H9 (cell line): ENCODE results near the gene CYB5A. TPM values are rescaled to one million over a fixed set of nuclear protein-coding genes. Genes with fewer than 3 reads are reported as not detected.

Experiments
- DNase-seq: peaks from one replicate; pipeline ENCODE4 v3.0.0-alpha.2; 2017
- H2AFZ ChIP-seq: one replicate; pipeline ENCODE4 v1.6.1; 2013; ENCODE audit warnings: mild to moderate bottlenecking, low read length, control low read depth, moderate library complexity
- H2AK5ac ChIP-seq: 2 replicates; pipeline ENCODE4 v1.6.1; 2013; ENCODE audit warnings: low read length, control low read depth, mixed read lengths; ENCODE audit not compliant: insufficient read length
- H2BK120ac ChIP-seq: one replicate; pipeline ENCODE4 v1.6.1; 2013; ENCODE audit warnings: low read depth, mild to moderate bottlenecking, low read length, control low read depth, inconsistent platforms; ENCODE audit not compliant: poor library complexity, severe bottlenecking
- H2BK12ac ChIP-seq: 2 replicates; pipeline ENCODE4 v1.6.1; 2013; ENCODE audit warnings: low read length, control low read depth, mixed read lengths, low read depth; ENCODE audit not compliant: insufficient read length
- H2BK15ac ChIP-seq: 2 replicates; pipeline ENCODE4 v1.6.1; 2013; ENCODE audit warnings: low read depth, low read length, control low read depth
- H2BK20ac ChIP-seq: one replicate; pipeline ENCODE4 v1.6.1; 2013; ENCODE audit warnings: low read depth, mild to moderate bottlenecking, low read length, control low read depth, inconsistent platforms; ENCODE audit not compliant: poor library complexity, severe bottlenecking
- H2BK5ac ChIP-seq: 2 replicates; pipeline ENCODE4 v1.6.1; 2013; ENCODE audit warnings: low read length, control low read depth, mixed read lengths; ENCODE audit not compliant: insufficient read length
- H3K14ac ChIP-seq: 2 replicates; pipeline ENCODE4 v1.6.1; 2013; ENCODE audit warnings: low read length, control low read depth; ENCODE audit not compliant: insufficient read depth
- H3K18ac ChIP-seq: 2 replicates; pipeline ENCODE4 v1.6.1; 2013; ENCODE audit warnings: low read depth, mild to moderate bottlenecking, mixed read lengths, low read length, control low read depth; ENCODE audit not compliant: insufficient read length
- H3K23ac ChIP-seq: 2 replicates; pipeline ENCODE4 v1.6.1; 2013; ENCODE audit warnings: low read length, control low read depth, mixed read lengths, low read depth; ENCODE audit not compliant: insufficient read length
- H3K23me2 ChIP-seq: 2 replicates; pipeline ENCODE4 v1.6.1; 2013; ENCODE audit warnings: low read depth, mild to moderate bottlenecking, mixed read lengths, low read length, control low read depth; ENCODE audit not compliant: insufficient read length, poor library complexity, severe bottlenecking
- H3K27ac ChIP-seq: 2 replicates; pipeline ENCODE4 v1.5.1; 2013; ENCODE audit warnings: low read length, control low read depth, mixed read lengths, low read depth; ENCODE audit not compliant: insufficient read length
- H3K27me3 ChIP-seq: 2 replicates; pipeline ENCODE4 v1.6.1; 2013; ENCODE audit warnings: low read length, control low read depth, inconsistent platforms; ENCODE audit not compliant: insufficient read depth
- H3K4ac ChIP-seq: 2 replicates; pipeline ENCODE4 v1.6.1; 2013; ENCODE audit warnings: low read depth, mild to moderate bottlenecking, control low read depth, inconsistent platforms, low read length, moderate library complexity
- H3K4me1 ChIP-seq: 2 replicates; pipeline ENCODE4 v1.6.1; 2013; ENCODE audit warnings: low read length, control low read depth, inconsistent platforms; ENCODE audit not compliant: insufficient read depth
- H3K4me2 ChIP-seq: 2 replicates; pipeline ENCODE4 v1.6.1; 2013; ENCODE audit warnings: low read length, control low read depth, mixed read lengths; ENCODE audit not compliant: insufficient read length, insufficient read depth
- H3K56ac ChIP-seq: 2 replicates; pipeline ENCODE4 v1.6.1; 2013; ENCODE audit warnings: low read depth, mild to moderate bottlenecking, mixed read lengths, low read length, control low read depth; ENCODE audit not compliant: insufficient read length
- H3K79me1 ChIP-seq: 2 replicates; pipeline ENCODE4 v1.6.1; 2013; ENCODE audit warnings: low read depth, mild to moderate bottlenecking, moderate library complexity, low read length, control low read depth, inconsistent platforms; ENCODE audit not compliant: insufficient read depth, poor library complexity, severe bottlenecking
- H3K79me2 ChIP-seq: 2 replicates; pipeline ENCODE4 v1.6.1; 2013; ENCODE audit warnings: low read length, control low read depth, inconsistent platforms; ENCODE audit not compliant: insufficient read depth
- H3K9ac ChIP-seq: 2 replicates; pipeline ENCODE4 v1.6.1; 2013; ENCODE audit warnings: low read length, control low read depth, mixed read lengths; ENCODE audit not compliant: insufficient read length; ENCODE audit errors: extremely low read depth
- H3K9me3 ChIP-seq: one replicate; pipeline ENCODE4 v1.6.1; 2013; ENCODE audit warnings: low read depth, low read length, inconsistent platforms; ENCODE audit not compliant: control insufficient read depth
- H3T11ph ChIP-seq: one replicate; pipeline ENCODE4 v1.6.1; 2013; ENCODE audit warnings: mild to moderate bottlenecking, low read length, control low read depth, inconsistent platforms
- H4K20me1 ChIP-seq: one replicate; pipeline ENCODE4 v1.6.1; 2013; ENCODE audit not compliant: control insufficient read depth, insufficient read length, insufficient read depth
- H4K5ac ChIP-seq: 2 replicates; pipeline ENCODE4 v1.6.1; 2013; ENCODE audit warnings: low read depth, mild to moderate bottlenecking, mixed read lengths, low read length, control low read depth; ENCODE audit not compliant: insufficient read length
- H4K8ac ChIP-seq: replicated peaks from 2 replicates; pipeline ENCODE4 v1.6.1; 2013; ENCODE audit warnings: low read length, control low read depth, mixed read lengths, low read depth; ENCODE audit not compliant: insufficient read length
- H4K91ac ChIP-seq: 2 replicates; pipeline ENCODE4 v1.6.1; 2013; ENCODE audit warnings: low read depth, mild to moderate bottlenecking, moderate library complexity, mixed read lengths, low read length, control low read depth; ENCODE audit not compliant: insufficient read length
- H3K27ac Mint-ChIP-seq, 3 experiments: 2 replicates in 2 of 3; 3 replicates in 1 of 3; pipeline ENCODE4 v1.8.0; 2020 to 2021; ENCODE audit warnings: mixed read lengths in 3 of 3, mild to moderate bottlenecking in 1 of 3, moderate library complexity in 1 of 3
- H3K27me3 Mint-ChIP-seq: 2 replicates; pipeline ENCODE4 v1.8.0; 2021; ENCODE audit warnings: low read depth, mild to moderate bottlenecking, moderate library complexity, mixed read lengths
- H3K36me3 Mint-ChIP-seq, 3 experiments: 2 replicates in 2 of 3; 3 replicates in 1 of 3; pipeline ENCODE4 v1.8.0; 2020 to 2021; ENCODE audit warnings: low read depth in 3 of 3, mixed read lengths in 3 of 3; ENCODE audit not compliant: insufficient read depth in 1 of 3
- H3K4me1 Mint-ChIP-seq, 2 experiments: 2 replicates each; pipeline ENCODE4 v1.8.0; 2020; ENCODE audit warnings: mixed read lengths in 2 of 2
- H3K4me3 Mint-ChIP-seq, 2 experiments: 2 replicates in 1 of 2; 3 replicates in 1 of 2; pipeline ENCODE4 v1.8.0; 2020 to 2021; ENCODE audit warnings: mild to moderate bottlenecking in 2 of 2, mixed read lengths in 2 of 2, moderate library complexity in 1 of 2
- H3K9me3 Mint-ChIP-seq, 2 experiments: 2 replicates in 1 of 2; 3 replicates in 1 of 2; pipeline ENCODE4 v1.8.0; 2020; ENCODE audit warnings: mild to moderate bottlenecking in 2 of 2, mixed read lengths in 2 of 2, moderate library complexity in 1 of 2
- CTCF ChIP-seq: fragments of 200-600 bp; sonication (generic); conservative IDR thresholded peaks from 3 replicates; pipeline ENCODE4 v1.8.0; 2021; ENCODE audit warnings: antibody characterized with exemption, mild to moderate bottlenecking
- whole genome bisulfite sequencing: extraction: QIAGEN DNeasy Blood & Tissue Kit; methylation state at CpG from one replicate; pipeline ENCODE4 v1.1.7; 2013; ENCODE audit warnings: missing lambda C conversion rate, low lambda C conversion rate, mixed read lengths; ENCODE audit not compliant: insufficient read length; ENCODE audit errors: extremely low coverage; 5-methylcytosine and 5-hydroxymethylcytosine counted together
- total RNA-seq: library from RNA; stranded (reverse); gene quantifications from 2 replicates; pipeline ENCODE4 v1.2.1, GENCODE V29; 2021

Gene CYB5A
- total RNA-seq, 1 experiment from 2014 or later = 93.2 TPM

GRCh38 chr18:74259347-74259746 is 32.4 kb downstream of the CYB5A start:
- no CpG with 5 or more reads among the region's 4 CpGs for WGBS
- Histone ChIP-seq H3K9ac (no peak overlapping the region), H3K56ac (no peak overlapping the region)

More at GRCh38 chr18:74259347-74259746, 32.4 kb downstream of the CYB5A start:
- no peaks in the 10 kb centered on the region; the same call in 1 of the 2 replicates for H3K79me2 ChIP-seq
- H4K20me1 ChIP-seq = no peaks in the 10 kb centered on the region
- H3K27me3 Mint-ChIP-seq = no peaks in the 10 kb centered on the region
- H3K27me3 ChIP-seq = no peaks in the 10 kb centered on the region
- H3K9me3 Mint-ChIP-seq = no peaks in the 10 kb centered on the region
- no peaks in the 10 kb centered on the region for H3K23me2 ChIP-seq
- H3K18ac ChIP-seq = no peak overlapping the region
- H3K79me1 ChIP-seq = no peaks in the 10 kb centered on the region
- H2AK5ac ChIP-seq = no peak overlapping the region
- H3K14ac ChIP-seq = no peak overlapping the region
- peaks cover 11 to 39% (median 23%) of the 10 kb centered on the region in 3 experiments; a peak in 6 of 7 replicates for H3K36me3 Mint-ChIP-seq
- no peak overlapping the region for H4K91ac ChIP-seq
- H2BK120ac ChIP-seq = no peak overlapping the region
- no peak overlapping the region for H3K4me3 Mint-ChIP-seq
- H2BK12ac ChIP-seq = no peak overlapping the region
- H2BK20ac ChIP-seq = no peak overlapping the region
- peaks cover 14 to 15% of the 10 kb centered on the region in 2 experiments for H3K4me1 Mint-ChIP-seq
- no peak for TF ChIP-seq CTCF
- no peak overlapping the region for H3K27ac Mint-ChIP-seq
- H2AFZ ChIP-seq = no peak overlapping the region
- H3K4me2 ChIP-seq = no peak overlapping the region
- no peak overlapping the region for H4K8ac ChIP-seq
- no peak overlapping the region for H4K5ac ChIP-seq
- H2BK5ac ChIP-seq = no peak overlapping the region
- H3K23ac ChIP-seq = no peak overlapping the region
- H3K4ac ChIP-seq = no peak overlapping the region
- H2BK15ac ChIP-seq = no peak overlapping the region
- H3K27ac ChIP-seq = no peak overlapping the region
- H3T11ph ChIP-seq = no peak overlapping the region
- DNase-seq = no peak
- 0 out of 2 replicates have a peak, but pooled peaks cover 3% of the 10 kb centered on the region for H3K4me1 ChIP-seq
- no peaks in the 10 kb centered on the region for H3K9me3 ChIP-seq
